Measurements from ENCODE around the gene ADAR. TPM values are rescaled to one million over a fixed set of nuclear protein-coding genes. Genes with fewer than 3 reads are reported as not detected.

The ADAR gene
- total RNA-seq, 1 donor from 2014 or later = 180 TPM

- no peak for DNase-seq (ENCODE audit: extremely low spot score, unreplicated experiment)
- H3K27ac Mint-ChIP-seq = no peak overlapping the region
- peaks cover 1% of the 10 kb centered on the region for H3K36me3 Mint-ChIP-seq
- peaks cover 16% of the 10 kb centered on the region for H3K4me1 Mint-ChIP-seq (ENCODE audit: unreplicated experiment)
- TF ChIP-seq CTCF (conservative IDR thresholded peaks at IDR 0.05) = no peak
- H3K9me3 Mint-ChIP-seq = no peaks in the 10 kb centered on the region
- no peaks in the 10 kb centered on the region for H3K27me3 Mint-ChIP-seq
- peak overlapping the region; percentile 9 for H3K4me3 Mint-ChIP-seq
These were observed 13.9 kb upstream of the ADAR start for GRCh38 chr1:154621875-154622274.

DNA sequence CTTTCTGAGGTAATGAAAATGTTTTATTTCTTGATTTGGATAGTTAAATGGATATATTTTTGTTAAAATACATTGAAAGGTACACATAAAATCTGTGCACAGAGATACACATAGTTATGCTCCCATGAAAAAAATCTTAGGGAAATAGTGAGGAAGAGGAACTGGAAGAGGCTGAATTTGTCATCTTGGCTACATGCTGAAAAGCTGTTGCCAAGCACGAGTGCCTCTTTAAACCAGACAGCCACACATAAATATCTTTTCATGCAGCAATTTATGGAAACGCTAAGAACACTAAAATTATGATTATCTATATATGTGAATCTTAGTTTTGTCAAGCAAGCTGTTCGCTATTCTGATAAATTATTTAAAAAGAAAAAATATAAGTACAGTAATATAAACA, 12.8 kb upstream of the ADAR start:
- Mint-ChIP-seq H3K36me3 (no peaks in the 10 kb centered on the region), H3K27ac (no peak overlapping the region), H3K4me1 (ENCODE audit: unreplicated experiment) (peaks cover 14% of the 10 kb centered on the region), H3K27me3 (no peaks in the 10 kb centered on the region), H3K4me3 (no peak overlapping the region), H3K9me3 (no peaks in the 10 kb centered on the region)
- DNase-seq (ENCODE audit: extremely low spot score, unreplicated experiment) = no peak
- TF ChIP-seq CTCF (conservative IDR thresholded peaks at IDR 0.05) = no peak

GRCh38 chr1:154619181-154619948, 11.4 kb upstream of the ADAR start:
- no peak for DNase-seq (ENCODE audit: extremely low spot score, unreplicated experiment)
- TF ChIP-seq CTCF (conservative IDR thresholded peaks at IDR 0.05) = no peak
- Mint-ChIP-seq H3K36me3 (no peaks in the 10 kb centered on the region), H3K4me1 (ENCODE audit: unreplicated experiment) (peaks cover 10% of the 10 kb centered on the region), H3K9me3 (no peaks in the 10 kb centered on the region), H3K27ac (no peak overlapping the region), H3K4me3 (no peak overlapping the region), H3K27me3 (no peaks in the 10 kb centered on the region)

DNA sequence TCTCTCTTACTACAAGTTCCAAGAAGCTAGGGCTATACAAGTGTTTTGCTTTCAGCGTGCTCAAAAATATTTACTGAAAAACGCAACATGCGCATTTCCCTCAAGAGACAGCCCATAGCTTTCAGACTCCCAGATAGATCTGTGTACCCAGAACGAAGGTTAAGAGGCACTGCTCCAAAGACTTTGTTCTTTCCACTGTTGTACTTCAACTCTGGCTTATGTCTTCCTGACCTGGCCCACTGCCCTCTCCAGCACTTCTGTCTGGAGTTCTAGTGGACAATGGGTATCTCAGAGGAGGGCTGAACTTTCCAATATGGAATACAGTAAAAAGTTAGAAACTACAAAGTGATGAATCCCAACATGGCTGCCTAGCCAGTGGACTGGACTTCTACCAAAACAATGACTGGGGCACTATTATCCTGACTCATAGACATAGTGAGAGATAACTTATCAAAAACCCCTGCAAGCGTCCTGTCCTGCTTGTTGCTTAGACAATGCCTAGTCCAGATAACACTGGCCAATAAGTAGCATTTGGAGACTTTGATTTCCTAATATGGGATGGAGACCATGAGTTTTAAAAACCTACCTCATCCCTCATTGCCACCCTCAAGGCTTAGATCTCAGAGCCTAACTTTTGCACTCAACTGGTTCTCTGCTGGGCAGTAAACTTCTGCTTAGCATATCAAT, 8.8 kb upstream of the ADAR start:
- H3K36me3 Mint-ChIP-seq = no peaks in the 10 kb centered on the region
- H3K27me3 Mint-ChIP-seq = no peaks in the 10 kb centered on the region
- no peak for TF ChIP-seq CTCF (conservative IDR thresholded peaks at IDR 0.05)
- no peak overlapping the region for H3K4me3 Mint-ChIP-seq
- H3K9me3 Mint-ChIP-seq = no peaks in the 10 kb centered on the region
- H3K4me1 Mint-ChIP-seq (ENCODE audit: unreplicated experiment) = peaks cover 7% of the 10 kb centered on the region
- no peak overlapping the region for H3K27ac Mint-ChIP-seq
- DNase-seq (ENCODE audit: extremely low spot score, unreplicated experiment) = no peak

DNA sequence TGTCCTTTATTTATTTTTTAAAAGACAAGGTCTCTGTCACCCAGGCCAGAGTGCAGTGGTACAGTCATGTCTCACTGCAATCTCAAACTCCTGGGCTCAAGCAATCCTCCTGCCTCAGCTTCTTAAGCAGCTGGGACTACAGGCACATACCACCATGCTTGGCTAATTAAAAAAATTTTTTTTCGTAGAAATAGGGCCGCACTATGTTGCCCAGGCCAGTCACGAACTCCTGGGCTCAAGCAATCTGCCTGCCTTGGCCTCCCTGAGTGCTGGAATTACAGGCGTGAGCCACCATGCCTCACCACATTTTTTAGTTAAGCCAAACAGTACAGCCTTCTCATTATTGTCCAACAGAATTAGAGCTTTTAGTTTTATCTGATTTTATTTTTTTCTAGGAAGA, 7.4 kb upstream of the ADAR start:
- H3K9me3 Mint-ChIP-seq = no peaks in the 10 kb centered on the region
- TF ChIP-seq CTCF (conservative IDR thresholded peaks at IDR 0.05) = no peak
- no peaks in the 10 kb centered on the region for H3K36me3 Mint-ChIP-seq
- no peak overlapping the region for H3K27ac Mint-ChIP-seq
- H3K4me1 Mint-ChIP-seq (ENCODE audit: unreplicated experiment) = peaks cover 14% of the 10 kb centered on the region
- no peak for DNase-seq (ENCODE audit: extremely low spot score, unreplicated experiment)
- H3K27me3 Mint-ChIP-seq = no peaks in the 10 kb centered on the region
- no peak overlapping the region for H3K4me3 Mint-ChIP-seq

All from type B pancreatic cell (in vitro differentiated cells).